HG03108 (cell line): ENCODE results near the gene C1QTNF6.
A peak's percentile ranks its signal among the peaks of the same experiment; 100 is the strongest.

Source experiments
- ATAC-seq: cut with Tn5 transposase; IDR thresholded peaks from one replicate; pipeline ENCODE4 v1.9.1; 2021; ENCODE audit warnings: moderate library complexity; ENCODE audit not compliant: unreplicated experiment

The C1QTNF6 gene

DNA sequence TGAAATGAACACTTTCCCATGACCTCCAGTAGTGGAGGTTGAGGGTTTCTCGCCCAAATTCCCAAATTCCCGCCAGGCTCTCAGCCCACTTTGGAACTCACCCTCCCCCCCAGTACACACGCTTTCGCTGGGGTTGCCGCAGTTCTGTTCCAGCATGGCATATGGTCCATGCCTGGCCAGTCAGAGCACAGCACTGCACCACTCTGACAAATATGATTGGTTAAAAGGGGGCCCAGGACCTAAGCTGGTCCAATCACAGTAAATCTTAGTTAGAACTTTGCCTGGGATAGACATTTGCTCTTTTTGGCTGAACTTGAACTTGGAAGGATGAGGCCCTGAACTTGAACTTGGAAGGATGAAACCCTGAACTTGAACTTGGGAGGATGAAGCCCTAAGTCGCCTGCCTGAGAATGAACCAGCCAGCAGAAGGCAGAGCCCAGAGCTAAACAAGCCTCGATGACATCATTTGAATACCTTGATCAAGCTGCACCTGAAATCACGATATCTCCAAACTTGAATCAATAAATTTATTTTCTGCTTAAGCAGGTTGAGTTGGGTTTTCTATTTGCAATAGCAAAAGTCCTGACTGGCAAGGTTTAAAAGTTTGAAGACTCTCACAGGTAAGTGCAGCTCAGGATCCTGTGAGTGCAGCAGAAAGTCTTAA lies 36.8 kb upstream of the C1QTNF6 start:
- no peak for ATAC-seq

GRCh38 chr22:37223965-37224551 lies 36.0 kb upstream of the C1QTNF6 start:
- ATAC-seq: peak; percentile 28

- ATAC-seq: no peak
Observed at GRCh38 chr22:37222440-37222971, 34.5 kb upstream of the C1QTNF6 start.

DNA sequence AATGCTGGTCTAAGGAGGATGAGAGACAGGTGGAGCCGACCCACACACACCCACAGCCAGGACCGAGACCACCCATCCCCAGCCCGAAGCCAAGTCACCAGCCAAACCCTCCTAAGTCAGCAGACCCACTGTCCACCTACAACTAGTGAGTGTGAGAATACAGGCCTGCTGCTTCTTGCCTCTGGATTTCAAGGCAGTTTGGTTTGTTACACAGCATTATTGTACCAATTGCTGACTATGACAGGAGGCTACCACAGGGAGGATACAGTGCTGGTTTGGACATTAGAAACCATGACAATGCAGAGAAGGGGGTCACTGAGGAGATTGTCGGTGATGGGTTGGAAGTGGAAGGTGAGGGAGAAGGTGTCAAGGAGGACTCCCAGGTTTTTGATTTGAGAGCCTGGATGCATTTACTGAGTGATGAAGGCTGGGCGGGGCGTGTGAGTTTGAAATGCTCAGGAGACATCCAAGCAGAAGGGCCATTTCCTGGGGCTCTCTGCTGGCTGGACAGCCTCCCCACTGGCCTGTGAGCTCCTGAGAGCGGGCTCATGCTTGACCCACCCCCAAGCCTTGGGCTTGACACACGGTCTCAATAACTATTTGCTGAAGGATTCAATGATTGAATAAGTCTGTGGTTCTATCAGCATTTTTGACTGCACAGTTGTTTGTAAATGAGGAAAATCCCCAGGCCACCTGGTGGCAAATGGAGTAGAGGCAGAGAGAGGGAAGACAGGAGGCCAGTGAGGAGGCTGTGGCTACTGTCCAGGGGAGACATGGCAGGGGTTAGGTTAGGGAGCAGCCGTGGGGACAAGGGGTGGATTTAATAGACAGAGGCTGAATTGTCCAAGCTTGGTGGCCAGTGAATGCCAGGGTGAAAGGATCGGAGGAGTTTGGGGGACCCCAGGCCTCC lies 33.6 kb upstream of the C1QTNF6 start:
- no peak for ATAC-seq

GRCh38 chr22:37220543-37220981 lies 32.5 kb upstream of the C1QTNF6 start:
- no peak for ATAC-seq

GRCh38 chr22:37219533-37219932 lies 31.5 kb upstream of the C1QTNF6 start:
- no peak for ATAC-seq

GRCh38 chr22:37218771-37219411 lies 30.8 kb upstream of the C1QTNF6 start:
- peak; percentile 66 for ATAC-seq

- no peak for ATAC-seq
Observed at GRCh38 chr22:37218399-37218770, 30.3 kb upstream of the C1QTNF6 start.

- no peak for ATAC-seq
Observed at GRCh38 chr22:37215890-37216289, 27.8 kb upstream of the C1QTNF6 start.

DNA sequence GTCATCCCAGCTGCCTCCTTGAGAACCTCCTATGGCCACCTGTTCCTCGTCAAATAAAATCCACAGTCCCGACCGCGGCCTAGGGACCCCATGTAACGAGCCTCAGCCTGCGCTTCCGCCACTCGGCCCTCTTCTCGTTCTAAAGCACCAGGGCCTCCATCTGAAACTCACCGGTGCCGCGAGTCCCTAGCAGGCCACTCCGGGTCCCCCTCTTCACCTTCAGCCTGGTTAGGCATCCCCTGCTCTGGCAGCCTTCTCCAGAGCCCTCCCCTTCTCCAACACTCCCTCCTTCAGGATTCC lies 26.6 kb upstream of the C1QTNF6 start:
- no peak for ATAC-seq

DNA sequence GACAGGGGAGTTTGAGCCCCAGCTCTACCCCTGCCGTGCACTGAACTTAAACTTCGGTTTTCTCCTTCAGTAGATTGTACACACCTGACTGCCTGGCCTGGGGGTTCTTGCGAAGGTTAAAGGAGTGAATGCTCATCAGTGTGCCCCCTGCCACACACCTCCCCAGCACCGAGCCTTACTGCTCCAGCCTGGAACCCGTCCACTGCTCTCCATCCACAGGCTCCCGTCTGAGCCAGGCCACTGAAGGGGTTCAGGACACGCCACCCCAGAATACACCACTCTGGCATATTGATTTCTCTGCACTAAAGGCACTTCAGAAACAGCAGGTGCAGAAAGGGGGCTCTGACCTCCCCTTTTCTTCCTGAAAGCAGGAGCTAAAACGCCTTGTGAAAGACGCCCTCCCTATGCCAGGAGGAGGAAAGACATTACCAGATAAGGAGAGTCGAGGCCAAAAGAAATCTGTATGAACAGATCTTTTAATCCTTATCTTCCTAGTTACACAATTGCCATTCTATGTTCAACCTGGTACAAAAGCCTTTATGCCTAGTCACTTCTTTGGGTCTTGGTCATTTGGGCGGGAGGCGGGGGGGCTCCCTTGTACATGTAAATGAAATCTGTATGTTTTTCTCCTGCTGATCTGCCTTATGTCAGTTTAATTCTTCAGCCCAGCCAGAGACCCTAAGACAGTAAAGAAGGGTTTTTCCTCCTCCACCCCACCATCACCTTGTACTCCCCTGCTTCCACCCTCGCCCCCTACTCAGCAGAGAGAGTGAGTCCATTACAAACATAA lies 26.1 kb upstream of the C1QTNF6 start:
- ATAC-seq: no peak

DNA sequence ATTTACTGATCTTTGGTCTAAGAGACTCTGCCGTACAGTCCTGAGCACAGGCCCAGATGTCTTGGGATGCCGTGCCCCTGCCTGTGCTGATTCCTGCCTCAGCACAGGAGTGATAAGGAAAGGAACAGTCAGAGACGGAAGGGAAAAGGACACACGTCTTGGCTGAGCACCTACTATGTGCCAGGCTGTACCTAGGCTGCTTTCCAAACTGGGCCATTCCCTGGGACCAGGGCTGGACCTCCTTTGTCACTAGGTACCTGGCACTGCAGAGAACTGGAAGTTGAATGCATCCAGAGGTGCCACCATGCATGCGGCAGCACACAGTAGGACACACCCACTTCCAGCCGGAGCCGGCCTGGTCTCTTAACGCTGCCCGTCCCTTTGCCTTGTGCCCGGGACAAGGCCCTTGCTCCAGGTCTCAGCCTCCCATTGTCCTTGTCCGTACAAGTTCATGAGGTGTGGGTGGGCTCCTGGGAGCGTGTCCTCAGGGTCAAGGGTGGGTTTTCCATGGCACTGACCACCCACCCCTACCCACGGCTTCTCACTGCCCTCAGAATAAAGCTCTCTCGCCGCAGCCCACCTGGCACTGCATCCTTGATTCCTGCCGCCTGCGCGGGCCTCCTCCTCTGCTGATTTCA lies 25.3 kb upstream of the C1QTNF6 start:
- no peak for ATAC-seq

DNA sequence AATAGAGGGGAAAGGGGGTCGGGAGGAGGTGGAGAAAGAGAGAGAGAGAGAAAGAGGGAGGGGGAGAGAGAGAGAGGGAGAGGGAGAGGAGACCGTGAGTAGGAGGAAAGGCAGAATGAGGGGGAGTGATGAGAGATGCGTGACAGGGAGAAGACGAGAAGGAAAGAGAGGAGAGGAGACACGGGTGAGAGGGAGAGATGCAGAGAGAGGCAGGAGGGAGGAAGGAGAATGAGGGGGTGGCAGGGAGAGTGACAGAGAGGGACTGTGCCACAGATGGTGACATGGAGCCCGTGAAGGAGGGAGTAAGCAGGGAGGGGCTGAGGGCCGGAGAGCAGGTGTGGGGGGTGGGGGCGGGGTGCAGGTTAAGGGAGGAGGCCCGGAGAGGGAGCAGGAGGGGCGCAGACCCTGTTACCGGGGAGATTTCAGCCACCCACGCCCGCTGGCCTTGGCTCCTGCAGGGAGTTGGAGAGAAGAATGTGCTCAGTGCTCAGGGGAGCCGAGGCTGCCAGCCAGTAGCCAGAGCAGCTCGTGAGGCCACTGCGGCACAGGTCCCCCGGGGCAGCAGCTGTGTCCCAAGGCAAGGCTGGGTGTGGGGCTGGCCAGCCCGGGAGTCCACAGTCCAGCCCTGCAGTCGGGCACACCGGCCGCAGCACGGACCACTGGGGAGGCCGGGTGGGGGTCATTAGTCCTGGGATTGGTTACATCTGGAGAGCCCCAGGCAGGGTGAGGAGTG lies 24.3 kb upstream of the C1QTNF6 start, which contains the start of gene SSTR3:
SSTR3 (minus strand) TSS at position 304 of the 733 bp plus-strand sequence. CDS start 4,674 bp downstream, outside the sequence.
- ATAC-seq: no peak

GRCh38 chr22:37211866-37212173 lies 23.8 kb upstream of the C1QTNF6 start:
- ATAC-seq: no peak

- no peak for ATAC-seq
Observed at GRCh38 chr22:37211075-37211865, 23.2 kb upstream of the C1QTNF6 start.

DNA sequence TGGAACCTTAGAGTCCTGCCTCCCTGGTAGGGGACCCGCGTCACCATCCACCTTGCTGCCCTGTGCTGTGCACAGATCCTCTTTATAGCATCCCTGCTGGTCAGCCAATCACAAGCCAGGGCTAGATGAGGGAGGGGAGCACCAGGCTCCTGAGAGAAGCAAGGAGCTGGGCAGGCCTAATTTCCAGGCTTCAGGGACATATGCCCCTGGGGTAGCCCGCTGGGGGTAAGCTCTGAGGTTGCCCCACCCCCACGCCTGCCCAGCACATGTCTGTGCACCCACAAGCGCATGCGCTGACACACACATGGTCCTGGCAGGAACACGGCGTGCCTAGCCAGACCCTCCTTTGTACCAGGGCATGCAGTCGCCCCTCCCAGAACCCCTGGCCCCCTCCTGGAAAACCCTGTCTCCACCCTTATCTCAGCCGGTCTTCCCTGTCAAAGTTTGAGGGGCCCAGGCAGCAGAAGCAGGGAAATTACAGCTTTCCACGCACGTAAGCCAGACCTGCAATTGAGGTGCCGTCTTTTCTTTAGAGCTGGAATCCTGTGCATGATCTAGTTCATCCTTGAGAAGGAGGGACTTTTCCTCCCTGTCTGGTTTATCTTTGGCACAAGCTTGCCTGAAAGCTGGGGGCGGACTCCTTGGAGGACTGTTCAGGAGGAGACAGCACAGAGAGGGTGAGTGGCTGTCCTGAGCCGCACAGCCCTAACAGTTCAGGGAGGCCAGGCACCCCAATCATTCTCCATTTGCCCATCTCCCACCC lies 22.2 kb upstream of the C1QTNF6 start:
- no peak for ATAC-seq

DNA sequence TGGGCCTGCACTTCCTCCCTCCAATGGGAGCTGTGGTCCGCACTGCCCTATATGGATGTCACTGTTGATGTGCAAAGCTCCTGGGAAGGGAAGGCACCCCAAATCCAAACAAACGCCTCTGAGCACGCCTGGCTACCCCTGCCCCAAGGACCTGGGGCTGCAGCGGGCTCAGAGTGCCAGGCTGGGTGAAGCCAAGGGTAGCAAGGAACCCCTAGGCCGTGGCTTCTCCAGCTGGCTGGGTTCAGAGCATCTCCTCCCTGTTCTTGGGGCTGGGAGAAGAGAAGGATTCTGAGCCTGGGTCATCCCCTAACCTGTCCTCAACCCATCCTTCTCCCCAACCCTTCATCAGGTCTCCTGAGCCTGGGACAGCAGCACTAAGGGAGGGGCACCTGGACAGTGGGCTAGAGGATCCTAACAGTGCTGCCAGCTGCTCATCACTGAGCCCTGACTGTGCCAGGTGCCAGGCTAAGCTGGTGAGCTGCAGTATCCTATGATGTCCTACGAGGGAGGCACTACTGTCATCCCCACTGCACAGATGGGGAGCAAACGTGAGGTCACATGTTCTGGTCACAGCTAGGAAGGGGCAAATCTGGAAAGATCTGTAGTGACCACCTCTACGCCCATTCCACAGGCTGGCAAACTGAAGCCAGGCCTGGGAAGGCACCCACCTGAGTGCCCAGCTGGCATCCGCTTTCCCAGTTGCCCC lies 21.2 kb upstream of the C1QTNF6 start:
- no peak for ATAC-seq
